GM12873 (cell line): ENCODE data around the gene SOX8.

Experiments used
- TF ChIP-seq, protein P1 (sequence below): IDR thresholded peaks from 2 replicates; pipeline ENCODE4 v1.5.1; 2012; ENCODE audit warnings: low read depth, mild to moderate bottlenecking, moderate library complexity, low read length, control low read depth; ENCODE audit not compliant: insufficient read depth; ENCODE audit errors: missing control alignments

Gene SOX8

DNA sequence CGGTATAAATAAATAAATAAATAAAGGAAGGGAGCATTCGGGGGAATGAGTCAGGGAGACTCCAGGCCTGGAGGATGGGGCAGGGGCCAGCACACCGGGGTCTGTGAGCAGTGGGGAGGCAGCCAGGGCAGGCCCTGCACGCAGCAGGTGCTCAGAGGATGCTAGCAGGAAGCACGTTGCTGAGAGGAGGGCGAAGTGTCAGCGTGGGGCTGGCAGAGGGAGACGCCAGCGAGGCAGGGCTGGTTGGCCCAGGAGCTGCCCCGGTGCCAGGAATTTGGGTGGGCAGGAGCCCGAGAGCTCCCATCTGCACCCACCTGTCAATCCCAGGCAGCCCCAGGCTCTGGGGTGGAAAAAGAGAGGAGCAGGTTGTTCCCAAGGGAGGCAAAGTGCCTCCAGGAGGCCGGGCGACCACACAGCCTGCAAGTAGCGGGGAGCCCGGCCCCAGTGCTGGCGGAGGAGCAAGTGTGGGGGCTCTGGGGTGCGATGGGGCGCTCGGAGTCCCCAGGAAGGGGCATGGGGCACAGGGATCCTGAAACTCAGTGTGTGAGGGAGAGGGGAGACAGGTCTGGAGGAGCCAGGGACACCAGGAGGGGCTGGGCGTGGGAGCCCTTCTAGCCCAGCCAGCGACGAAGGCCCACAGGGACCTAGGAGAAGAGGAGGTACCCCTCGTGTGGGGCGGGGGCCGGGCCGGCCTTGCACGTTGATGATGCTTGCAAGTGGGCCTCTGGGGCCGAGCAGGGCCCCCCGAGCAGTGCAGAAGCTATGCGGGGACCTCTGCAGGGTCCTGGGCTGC, 28.0 kb downstream of the SOX8 start:
- TF ChIP-seq, protein P1, sequence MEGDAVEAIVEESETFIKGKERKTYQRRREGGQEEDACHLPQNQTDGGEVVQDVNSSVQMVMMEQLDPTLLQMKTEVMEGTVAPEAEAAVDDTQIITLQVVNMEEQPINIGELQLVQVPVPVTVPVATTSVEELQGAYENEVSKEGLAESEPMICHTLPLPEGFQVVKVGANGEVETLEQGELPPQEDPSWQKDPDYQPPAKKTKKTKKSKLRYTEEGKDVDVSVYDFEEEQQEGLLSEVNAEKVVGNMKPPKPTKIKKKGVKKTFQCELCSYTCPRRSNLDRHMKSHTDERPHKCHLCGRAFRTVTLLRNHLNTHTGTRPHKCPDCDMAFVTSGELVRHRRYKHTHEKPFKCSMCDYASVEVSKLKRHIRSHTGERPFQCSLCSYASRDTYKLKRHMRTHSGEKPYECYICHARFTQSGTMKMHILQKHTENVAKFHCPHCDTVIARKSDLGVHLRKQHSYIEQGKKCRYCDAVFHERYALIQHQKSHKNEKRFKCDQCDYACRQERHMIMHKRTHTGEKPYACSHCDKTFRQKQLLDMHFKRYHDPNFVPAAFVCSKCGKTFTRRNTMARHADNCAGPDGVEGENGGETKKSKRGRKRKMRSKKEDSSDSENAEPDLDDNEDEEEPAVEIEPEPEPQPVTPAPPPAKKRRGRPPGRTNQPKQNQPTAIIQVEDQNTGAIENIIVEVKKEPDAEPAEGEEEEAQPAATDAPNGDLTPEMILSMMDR: no peak

DNA sequence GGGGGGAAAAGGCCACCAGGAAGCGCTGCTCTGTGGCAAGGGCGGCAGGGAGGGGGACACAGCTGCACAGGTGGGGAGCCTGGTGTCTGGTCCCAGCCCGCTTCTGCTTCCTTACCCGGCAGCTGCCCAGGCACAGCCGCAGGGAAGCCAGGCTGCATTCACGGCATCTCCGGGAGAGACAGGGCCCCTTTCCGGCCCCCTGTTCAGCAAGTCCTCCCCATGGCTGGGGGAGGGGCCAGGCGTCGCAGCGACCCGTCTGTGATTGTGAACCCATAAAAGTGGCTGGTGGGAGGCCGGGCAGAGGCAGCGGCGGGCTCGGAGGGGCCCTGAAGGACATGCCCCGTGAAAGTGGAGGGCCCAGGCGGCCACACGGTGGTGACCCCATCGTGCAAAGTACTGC, 28.7 kb downstream of the SOX8 start:
- TF ChIP-seq, protein P1: no peak

DNA sequence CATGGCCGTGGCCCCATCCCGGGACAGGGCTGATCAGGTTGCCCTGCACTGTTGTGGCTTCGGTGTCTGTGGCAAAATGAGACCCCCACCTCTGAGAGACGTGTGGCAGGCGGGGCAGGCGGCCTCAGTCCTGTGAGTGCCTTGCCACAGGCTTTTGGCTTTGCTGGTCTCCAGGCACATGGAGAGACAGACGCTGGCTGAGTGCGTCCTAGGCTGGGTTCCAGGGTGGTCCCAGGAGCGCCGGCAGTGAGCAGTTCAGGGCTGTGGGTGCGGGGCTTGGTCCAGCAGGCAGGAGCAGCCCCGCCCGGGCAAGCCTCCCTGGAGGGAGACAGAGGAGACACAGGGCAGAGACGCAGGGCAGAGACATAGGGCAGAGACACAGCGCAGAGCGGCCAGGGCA, 29.2 kb downstream of the SOX8 start:
- TF ChIP-seq, protein P1: no peak

DNA sequence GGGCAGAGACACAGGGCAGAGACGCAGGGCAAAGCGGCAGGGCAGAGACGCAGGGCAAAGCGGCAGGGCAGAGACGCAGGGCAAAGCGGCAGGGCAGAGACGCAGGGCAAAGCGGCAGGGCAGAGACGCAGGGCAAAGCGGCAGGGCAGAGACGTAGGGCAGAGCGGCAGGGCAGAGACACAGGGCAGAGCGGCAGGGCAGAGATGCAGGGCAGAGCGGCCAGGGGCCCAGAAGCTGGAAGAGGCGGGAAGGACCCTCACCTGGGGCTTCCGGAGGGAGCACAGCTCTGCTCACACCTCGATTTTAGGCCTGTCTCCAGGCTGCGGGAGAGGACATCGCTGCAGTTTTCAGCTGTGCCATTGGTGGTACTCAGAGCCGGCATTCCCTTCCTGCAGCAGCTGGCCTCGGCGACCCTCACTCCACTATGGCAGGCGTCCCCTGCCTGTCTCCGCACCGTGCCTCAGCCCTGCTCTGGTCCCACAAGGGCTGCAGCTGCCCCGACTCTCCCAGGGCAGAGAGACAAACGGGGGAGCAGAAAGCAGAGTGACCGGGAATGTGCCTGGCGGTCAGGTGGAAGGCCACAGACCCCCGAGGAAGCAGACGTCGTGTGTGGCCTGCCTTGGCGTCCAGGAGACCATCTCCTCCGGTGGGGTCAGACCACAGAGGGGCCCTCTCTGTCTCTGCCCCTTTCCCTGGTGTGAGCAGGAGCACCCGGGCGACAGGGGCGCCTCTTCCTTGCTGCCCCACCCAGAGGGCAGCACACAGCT, 29.9 kb downstream of the SOX8 start:
- TF ChIP-seq, protein P1: no peak

DNA sequence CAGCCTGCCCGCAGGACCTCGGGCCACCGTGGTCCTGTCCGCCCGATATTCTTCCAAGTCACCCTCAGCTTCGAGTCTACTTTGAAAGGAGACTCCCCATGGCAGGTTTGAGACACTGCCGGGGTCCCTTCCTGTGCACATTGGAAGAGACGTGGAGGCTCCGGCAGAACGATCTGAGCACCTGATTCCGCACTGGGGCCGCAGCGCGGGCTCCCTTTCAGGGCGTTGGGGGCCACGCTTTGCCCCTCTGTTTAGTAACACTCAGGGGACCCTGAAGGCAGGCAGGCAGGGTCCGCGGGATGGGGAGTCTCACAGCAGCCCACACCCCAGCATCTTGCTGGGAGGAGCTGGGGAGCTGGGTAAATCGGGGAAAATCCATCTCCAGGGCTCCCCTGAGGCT, 30.6 kb downstream of the SOX8 start:
- TF ChIP-seq, protein P1: no peak

DNA sequence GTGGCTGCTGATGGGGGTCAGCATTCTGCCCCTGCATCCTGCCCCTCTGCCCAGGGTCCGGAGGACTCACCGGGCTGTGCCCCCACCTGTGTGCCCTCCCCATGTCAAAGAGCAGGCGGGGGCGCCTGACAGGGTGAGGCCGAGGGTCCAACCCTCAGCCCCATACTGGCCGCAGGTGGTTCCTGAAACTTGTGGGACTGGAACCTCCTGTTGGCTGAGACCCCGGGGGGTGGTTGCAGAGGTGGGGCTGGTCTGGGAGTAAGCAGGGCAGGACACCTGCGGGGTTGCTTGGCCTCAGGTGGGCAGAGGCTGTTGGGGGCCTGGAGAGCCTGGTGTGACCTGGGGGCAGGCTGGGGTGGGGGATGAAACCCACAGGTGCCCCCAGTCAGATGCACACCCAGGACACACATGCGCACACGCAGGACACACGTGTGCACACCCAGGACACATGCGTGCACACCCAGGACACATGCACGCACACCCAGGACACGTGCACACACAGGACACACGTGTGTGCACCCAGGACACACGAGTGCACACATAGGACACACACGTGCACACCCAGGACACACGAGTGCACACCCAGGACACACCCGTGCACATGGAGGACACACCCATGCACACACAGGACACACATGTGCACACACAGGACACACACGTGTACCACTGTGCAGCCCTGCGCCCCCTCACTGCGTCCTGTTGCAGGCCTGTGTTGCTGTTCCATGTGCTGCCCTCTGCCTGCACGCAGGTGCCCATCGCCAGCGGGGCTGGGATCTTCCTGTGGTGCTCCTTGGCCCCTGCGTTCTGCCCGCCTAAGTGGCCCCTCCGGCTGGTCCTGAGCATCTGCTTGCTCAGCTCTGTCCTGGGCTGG, 31.4 kb downstream of the SOX8 start:
- TF ChIP-seq, protein P1: no peak

DNA sequence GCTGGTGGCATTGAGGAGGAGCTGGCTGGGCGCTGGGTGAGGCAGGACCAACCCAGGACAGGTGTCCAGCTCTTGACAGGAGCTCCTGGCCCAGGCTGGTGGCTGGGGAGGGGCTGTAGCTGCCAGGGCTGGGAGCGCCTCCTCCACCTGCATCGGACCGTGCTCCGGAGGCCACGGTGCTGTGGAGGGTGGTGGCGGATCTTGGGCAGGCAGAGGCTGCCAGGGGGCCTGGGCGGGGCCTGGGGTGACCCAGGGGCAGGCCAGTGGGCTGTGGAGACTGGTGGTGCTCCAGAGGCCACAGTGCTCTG, 32.0 kb downstream of the SOX8 start:
- TF ChIP-seq, protein P1: no peak
